A673 (cell line): ENCODE measurements around the gene CD200R1L. TPM values are rescaled to one million over a fixed set of nuclear protein-coding genes. Genes with fewer than 3 reads are reported as not detected.
"Not testable (repeated sequence)": the region's sequence is repeated elsewhere in the genome, so short reads cannot be mapped to it uniquely, and the experiment has no call there.

Source experiments
- BruUV-seq: library from RNA; stranded (reverse); fragments of 400-500 nt; replicated peaks from 2 replicates; lab custom pipeline; 2021; lab: Mats Ljungman, UMichigan
- CTCF ChIA-PET: fragments of 300-600 bp; sonication (Branson Sonifier 250); formaldehyde crosslinking; loops from one replicate; lab custom pipeline; 2022; ENCODE audit warnings: antibody characterized with exemption; lab: Charles Lee
- POLR2A ChIA-PET: fragments of 300-600 bp; sonication (Branson Sonifier 250); formaldehyde crosslinking; loops from one replicate; lab custom pipeline; 2022; ENCODE audit warnings: antibody characterized with exemption; ENCODE audit not compliant: low non-redundant PET; lab: Charles Lee
- DNase-seq: peaks from one replicate; pipeline ENCODE4 v3.0.0-alpha.2; 2015; ENCODE audit warnings: low spot score
- H3K27ac ChIP-seq: fragments of 200-600 bp; sonication (generic); 2 replicates; pipeline ENCODE4 v1.5.1; 2016; ENCODE audit warnings: mixed run types, low read depth, mild to moderate bottlenecking, mixed read lengths, antibody characterized with exemption, low read length; ENCODE audit not compliant: poor library complexity, severe bottlenecking
- H3K27me3 ChIP-seq: fragments of 200-600 bp; sonication (generic); replicated peaks from 2 replicates; pipeline ENCODE4 v1.6.1; 2017; ENCODE audit warnings: mixed run types, low read depth, mild to moderate bottlenecking, mixed read lengths, antibody characterized with exemption, low read length; ENCODE audit not compliant: insufficient read depth, poor library complexity
- H3K36me3 ChIP-seq: fragments of 200-600 bp; sonication (generic); 2 replicates; pipeline ENCODE4 v1.6.1; 2016; ENCODE audit warnings: mixed run types, mild to moderate bottlenecking, mixed read lengths, antibody characterized with exemption, low read length; ENCODE audit not compliant: insufficient read depth, poor library complexity, severe bottlenecking
- H3K4me1 ChIP-seq: fragments of 200-600 bp; sonication (generic); 2 replicates; pipeline ENCODE4 v1.6.1; 2017; ENCODE audit warnings: mixed run types, mild to moderate bottlenecking, mixed read lengths, antibody characterized with exemption, low read length; ENCODE audit not compliant: insufficient read depth, poor library complexity, severe bottlenecking
- H3K4me3 ChIP-seq: fragments of 200-600 bp; sonication (generic); 2 replicates; pipeline ENCODE4 v1.5.1; 2016; ENCODE audit warnings: low read depth, mixed run types, mild to moderate bottlenecking, mixed read lengths, low read length; ENCODE audit not compliant: poor library complexity, severe bottlenecking
- H3K9me3 ChIP-seq: fragments of 200-600 bp; sonication (generic); 2 replicates; pipeline ENCODE4 v1.6.1; 2016; ENCODE audit warnings: mixed run types, low read depth, mild to moderate bottlenecking, mixed read lengths, antibody characterized with exemption, low read length; ENCODE audit not compliant: poor library complexity, severe bottlenecking
- CTCF ChIP-seq: fragments of 300-800, 200-600 bp; sonication (generic); conservative IDR thresholded peaks from 2 replicates; pipeline ENCODE4 v1.5.1; 2017; ENCODE audit warnings: low read depth, mild to moderate bottlenecking, antibody characterized with exemption, low read length, moderate library complexity, mixed read lengths
- EZH2 ChIP-seq: fragments of 200-600 bp; sonication (generic); IDR thresholded peaks from 2 replicates; pipeline ENCODE4 v1.6.1; 2017; ENCODE audit warnings: borderline replicate concordance, low read depth, mild to moderate bottlenecking, mixed read lengths, antibody characterized with exemption, low read length; ENCODE audit not compliant: poor library complexity, severe bottlenecking
- intact Hi-C: fragments of 100-400 bp; cut with micrococcal nuclease; formaldehyde crosslinking; loops from one replicate; pipeline ENCODE4 v1.10.0; 2022; ENCODE audit not compliant: unreplicated experiment
- total RNA-seq: library from RNA; stranded (reverse); gene quantifications from 2 replicates; pipeline ENCODE4 v1.2.3, GENCODE V29; 2021

Gene CD200R1L
- total RNA-seq, 1 experiment from 2014 or later, result not detected

GRCh38 chr3:112855883-112856282 is 9.2 kb upstream of the CD200R1L start:
- no peak for TF ChIP-seq CTCF
- ChIA-PET POLR2A (no interaction called here), CTCF (no interaction called here)
- Histone ChIP-seq H3K4me3 (no peak overlapping the region), H3K9me3 (no peaks in the 10 kb centered on the region), H3K36me3 (no peaks in the 10 kb centered on the region), H3K27me3 (no peaks in the 10 kb centered on the region), H3K4me1 (no peaks in the 10 kb centered on the region), H3K27ac (no peak overlapping the region)
- BruUV-seq, result no TSS peak
- no peak for DNase-seq
- intact Hi-C loops, result no loop called here

GRCh38 chr3:112855074-112855473 is 8.4 kb upstream of the CD200R1L start:
- BruUV-seq, H3K27me3 ChIP-seq, H3K4me1 ChIP-seq, DNase-seq, POLR2A ChIA-PET, intact Hi-C loops, H3K36me3 ChIP-seq, H3K4me3 ChIP-seq, CTCF ChIA-PET, H3K27ac ChIP-seq, H3K9me3 ChIP-seq: not testable (repeated sequence)

GRCh38 chr3:112848196-112848595 is 1.5 kb upstream of the CD200R1L start:
- Histone ChIP-seq H3K9me3 (no peaks in the 10 kb centered on the region), H3K4me3 (no peak overlapping the region), H3K36me3 (no peaks in the 10 kb centered on the region), H3K27ac (no peak overlapping the region), H3K4me1 (no peaks in the 10 kb centered on the region), H3K27me3 (no peaks in the 10 kb centered on the region)
- intact Hi-C loops, result no loop called here
- POLR2A ChIA-PET, result no interaction called here
- BruUV-seq, result no TSS peak
- no peak for TF ChIP-seq EZH2
- TF ChIP-seq CTCF, result no peak
- CTCF ChIA-PET, result no interaction called here
- no peak for DNase-seq

GRCh38 chr3:112847692-112848091 is 1.0 kb upstream of the CD200R1L start:
- H3K27me3 ChIP-seq, result no peaks in the 10 kb centered on the region
- no peaks in the 10 kb centered on the region for H3K9me3 ChIP-seq
- intact Hi-C loops, result no loop called here
- TF ChIP-seq CTCF (no peak), EZH2 (no peak)
- ChIA-PET POLR2A (no interaction called here), CTCF (no interaction called here)
- H3K4me3 ChIP-seq, result no peak overlapping the region
- no peak for DNase-seq
- no peak overlapping the region for H3K27ac ChIP-seq
- no peaks in the 10 kb centered on the region for H3K36me3 ChIP-seq
- no TSS peak for BruUV-seq
- no peaks in the 10 kb centered on the region for H3K4me1 ChIP-seq
